Measurements from ENCODE around the gene AIFM1. TPM values are rescaled to one million over a fixed set of nuclear protein-coding genes. Genes with fewer than 3 reads are reported as not detected.

Gene AIFM1
- total and polyA plus RNA-seq, 7 experiments from 2014 or later = 11.6 to 35.8 (median 24.8) TPM

DNA sequence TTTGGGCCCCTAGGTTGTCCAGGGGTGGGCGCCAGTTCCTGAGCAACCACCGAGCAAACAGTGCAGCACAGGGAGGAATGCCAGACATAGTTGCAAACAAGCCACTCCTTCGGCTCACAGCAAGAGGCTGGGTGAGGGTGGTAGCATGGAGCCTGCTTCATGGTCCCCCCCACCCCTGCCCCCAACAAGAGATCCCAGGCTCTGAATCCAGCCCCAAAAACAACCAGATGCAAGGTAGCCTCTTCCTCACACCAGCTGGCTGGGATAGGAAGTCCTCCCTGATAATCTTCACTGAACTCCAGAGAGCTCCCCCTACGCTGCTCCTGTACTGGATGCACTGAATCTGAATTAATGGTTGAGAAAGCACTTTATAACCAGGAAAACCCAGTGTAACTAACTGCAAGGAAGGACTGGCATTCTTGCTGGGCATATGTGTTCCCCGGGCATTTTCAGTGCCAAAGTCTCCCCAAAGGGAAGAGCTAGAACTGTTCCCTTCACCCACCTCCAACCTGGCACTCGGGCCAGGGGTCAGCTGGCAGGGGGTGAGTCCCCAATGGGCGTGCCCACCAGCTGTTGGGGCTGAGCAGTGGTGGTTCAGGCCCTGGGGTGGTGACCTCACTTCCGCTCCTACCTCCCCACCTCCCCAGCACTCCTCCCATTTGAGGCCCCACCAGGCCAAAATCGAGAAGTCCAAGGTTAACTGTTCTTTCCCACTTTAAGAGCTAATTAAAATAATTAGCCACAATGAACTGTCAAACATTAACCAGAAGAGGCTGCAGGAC, 56.8 kb downstream of the AIFM1 start:
- Histone ChIP-seq H3K36me3 (ENCODE audit: control insufficient read depth in 2 of 3, insufficient read depth in 3 of 3, low read length in 3 of 3) (no peaks in the 10 kb centered on the region), H3K9me3 (ENCODE audit: control insufficient read depth in 2 of 3, low read length in 3 of 3) (no peaks in the 10 kb centered on the region), H3K27ac (ENCODE audit: low read depth, low read length) (peak overlapping the region; percentile 77), H3K27me3 (ENCODE audit: control insufficient read depth in 2 of 2, insufficient read depth in 2 of 2, low read length in 2 of 2) (no peaks in the 10 kb centered on the region), H3K4me1 (ENCODE audit: control insufficient read depth in 2 of 2, insufficient read depth in 2 of 2, low read length in 2 of 2) (peaks cover 5 to 6% of the 10 kb centered on the region in 2 donors), H3K4me3 (ENCODE audit: low read length) (peak overlapping the region; percentile 57)
- Mint-ChIP-seq H3K9me3 (peaks cover 0 to 3% (median 0%) of the 10 kb centered on the region in 11 donors), H3K27me3 (no peaks in the 10 kb centered on the region), H3K27ac (peak overlapping the region; percentile 21 to 89 (median 78)), H3K4me1 (peaks cover 14 to 50% (median 35%) of the 10 kb centered on the region in 7 donors), H3K4me3 (peak overlapping the region; percentile 79 to 96 (median 90)), H3K36me3 (peaks cover 0 to 7% (median 0%) of the 10 kb centered on the region in 5 donors)
- ChIA-PET POLR2A (interaction anchor here (0.6 to 4.0 kb wide), 13 partner anchors 9 to 177 kb away, joined by 3 to 17 read pairs (median 4); no protein-coding TSS in a partner anchor), CTCF (interaction anchor here (0.7 to 1.8 kb wide), 5 partner anchors 10 to 63 kb away, joined by 3 to 5 read pairs (median 3); partner anchors contain the start of gene RAB33A)
- peak in 2 of 9 donors; percentile 24 to 45 for DNase-seq
- intact Hi-C loops (cut with micrococcal nuclease) = loop anchor here (1.0 kb wide), 2 partner anchors 11 to 17 kb away; no protein-coding TSS in a partner anchor
- peak; percentile 68 for ATAC-seq

GRCh38 chrX:130106071-130106470, 59.6 kb downstream of the AIFM1 start:
- Mint-ChIP-seq H3K36me3 (peaks cover 0 to 9% (median 0%) of the 10 kb centered on the region in 5 donors), H3K27me3 (no peaks in the 10 kb centered on the region), H3K4me1 (peaks cover 26 to 69% (median 52%) of the 10 kb centered on the region in 7 donors), H3K27ac (peak overlapping the region in 5 of 9 donors; percentile 1 to 57 (median 46)), H3K9me3 (peaks cover 0 to 3% (median 0%) of the 10 kb centered on the region in 11 donors), H3K4me3 (peak overlapping the region in 6 of 10 donors; percentile 21 to 61 (median 38))
- no peak for ATAC-seq
- H3K4me1 ChIP-seq (ENCODE audit: control insufficient read depth in 2 of 2, insufficient read depth in 2 of 2, low read length in 2 of 2) = peaks cover 5 to 11% of the 10 kb centered on the region in 2 donors
- H3K27me3 ChIP-seq (ENCODE audit: control insufficient read depth in 2 of 2, insufficient read depth in 2 of 2, low read length in 2 of 2) = no peaks in the 10 kb centered on the region
- no peak overlapping the region for H3K4me3 ChIP-seq (ENCODE audit: low read length)
- CTCF ChIA-PET = interaction anchor here (1.4 kb wide), 1 partner anchor 25 kb away, joined by 4 read pairs; no protein-coding TSS in a partner anchor
- H3K9me3 ChIP-seq (ENCODE audit: control insufficient read depth in 2 of 3, low read length in 3 of 3) = no peaks in the 10 kb centered on the region
- DNase-seq = no peak
- H3K36me3 ChIP-seq (ENCODE audit: control insufficient read depth in 2 of 3, insufficient read depth in 3 of 3, low read length in 3 of 3) = no peaks in the 10 kb centered on the region
- intact Hi-C loops (cut with micrococcal nuclease) = no loop called here
- no peak overlapping the region for H3K27ac ChIP-seq (ENCODE audit: low read depth, low read length)
- POLR2A ChIA-PET = interaction anchor here (0.9 to 4.0 kb wide), 3 partner anchors 8 to 28 kb away, joined by 3 to 17 read pairs (median 4); no protein-coding TSS in a partner anchor

GRCh38 chrX:130105244-130105643, 60.4 kb downstream of the AIFM1 start:
- Mint-ChIP-seq H3K27ac (peak overlapping the region in 5 of 9 donors; percentile 2 to 69 (median 46)), H3K27me3 (no peaks in the 10 kb centered on the region), H3K4me3 (peak overlapping the region in 1 of 10 donors; percentile 70), H3K4me1 (peaks cover 31 to 77% (median 60%) of the 10 kb centered on the region in 7 donors), H3K9me3 (peaks cover 0 to 3% (median 0%) of the 10 kb centered on the region in 11 donors), H3K36me3 (peaks cover 0 to 14% (median 0%) of the 10 kb centered on the region in 5 donors)
- CTCF ChIA-PET = interaction anchor here (0.9 to 1.4 kb wide), 2 partner anchors 12 to 24 kb away, joined by 4 to 5 read pairs; no protein-coding TSS in a partner anchor
- no peak for DNase-seq
- Histone ChIP-seq H3K27ac (ENCODE audit: low read depth, low read length) (no peak overlapping the region), H3K4me1 (ENCODE audit: control insufficient read depth in 2 of 2, insufficient read depth in 2 of 2, low read length in 2 of 2) (peaks cover 7 to 18% of the 10 kb centered on the region in 2 donors), H3K27me3 (ENCODE audit: control insufficient read depth in 2 of 2, insufficient read depth in 2 of 2, low read length in 2 of 2) (no peaks in the 10 kb centered on the region), H3K4me3 (ENCODE audit: low read length) (no peak overlapping the region), H3K9me3 (ENCODE audit: control insufficient read depth in 2 of 3, low read length in 3 of 3) (no peaks in the 10 kb centered on the region), H3K36me3 (ENCODE audit: control insufficient read depth in 2 of 3, insufficient read depth in 3 of 3, low read length in 3 of 3) (no peaks in the 10 kb centered on the region)
- POLR2A ChIA-PET = interaction anchor here (0.7 to 4.0 kb wide), 4 partner anchors 10 to 52 kb away, joined by 3 to 17 read pairs (median 4); no protein-coding TSS in a partner anchor
- ATAC-seq = no peak
- intact Hi-C loops (cut with micrococcal nuclease) = no loop called here

- CTCF ChIA-PET = no interaction called here
- intact Hi-C loops (cut with micrococcal nuclease) = no loop called here
- H3K36me3 ChIP-seq (ENCODE audit: control insufficient read depth in 2 of 3, insufficient read depth in 3 of 3, low read length in 3 of 3) = no peaks in the 10 kb centered on the region
- Mint-ChIP-seq H3K4me1 (peaks cover 31 to 87% (median 70%) of the 10 kb centered on the region in 7 donors), H3K4me3 (peak overlapping the region in 2 of 10 donors; percentile 2 to 57), H3K27ac (peak overlapping the region in 3 of 9 donors; percentile 38 to 78 (median 72)), H3K36me3 (peaks cover 0 to 12% (median 0%) of the 10 kb centered on the region in 5 donors), H3K9me3 (peaks cover 0 to 3% (median 0%) of the 10 kb centered on the region in 11 donors), H3K27me3 (no peaks in the 10 kb centered on the region)
- H3K4me1 ChIP-seq (ENCODE audit: control insufficient read depth in 2 of 2, insufficient read depth in 2 of 2, low read length in 2 of 2) = peaks cover 17 to 31% of the 10 kb centered on the region in 2 donors
- no peak overlapping the region for H3K27ac ChIP-seq (ENCODE audit: low read depth, low read length)
- H3K9me3 ChIP-seq (ENCODE audit: control insufficient read depth in 2 of 3, low read length in 3 of 3) = no peaks in the 10 kb centered on the region
- POLR2A ChIA-PET = no interaction called here
- no peak for ATAC-seq
- no peak for DNase-seq
- no peaks in the 10 kb centered on the region for H3K27me3 ChIP-seq (ENCODE audit: control insufficient read depth in 2 of 2, insufficient read depth in 2 of 2, low read length in 2 of 2)
- no peak overlapping the region for H3K4me3 ChIP-seq (ENCODE audit: low read length)
Observed at GRCh38 chrX:130103605-130104004, 62.0 kb downstream of the AIFM1 start.

- Mint-ChIP-seq H3K27me3 (no peaks in the 10 kb centered on the region), H3K9me3 (no peaks in the 10 kb centered on the region), H3K4me1 (peaks cover 27 to 86% (median 70%) of the 10 kb centered on the region in 7 donors), H3K36me3 (peaks cover 0 to 12% (median 0%) of the 10 kb centered on the region in 5 donors), H3K4me3 (peak overlapping the region in 3 of 10 donors; percentile 9 to 14 (median 11)), H3K27ac (peak overlapping the region in 7 of 9 donors; percentile 23 to 94 (median 79))
- H3K27ac ChIP-seq (ENCODE audit: low read depth, low read length) = no peak overlapping the region
- peaks cover 28 to 46% of the 10 kb centered on the region in 2 donors for H3K4me1 ChIP-seq (ENCODE audit: control insufficient read depth in 2 of 2, insufficient read depth in 2 of 2, low read length in 2 of 2)
- DNase-seq (no peak), ATAC-seq (no peak)
- no peak overlapping the region for H3K4me3 ChIP-seq (ENCODE audit: low read length)
- H3K36me3 ChIP-seq (ENCODE audit: control insufficient read depth in 2 of 3, insufficient read depth in 3 of 3, low read length in 3 of 3) = no peaks in the 10 kb centered on the region
- intact Hi-C loops (cut with micrococcal nuclease) = no loop called here
- no peaks in the 10 kb centered on the region for H3K27me3 ChIP-seq (ENCODE audit: control insufficient read depth in 2 of 2, insufficient read depth in 2 of 2, low read length in 2 of 2)
- no peaks in the 10 kb centered on the region for H3K9me3 ChIP-seq (ENCODE audit: control insufficient read depth in 2 of 3, low read length in 3 of 3)
- ChIA-PET POLR2A (interaction anchor here (1.0 to 6.4 kb wide), 3 partner anchors 9 to 20 kb away, joined by 4 to 44 read pairs (median 7); no protein-coding TSS in a partner anchor), CTCF (interaction anchor here (1.5 to 1.9 kb wide), 2 partner anchors 9 to 20 kb away, joined by 4 read pairs; no protein-coding TSS in a partner anchor)
Observed at GRCh38 chrX:130100180-130100579, 65.5 kb downstream of the AIFM1 start.

DNA sequence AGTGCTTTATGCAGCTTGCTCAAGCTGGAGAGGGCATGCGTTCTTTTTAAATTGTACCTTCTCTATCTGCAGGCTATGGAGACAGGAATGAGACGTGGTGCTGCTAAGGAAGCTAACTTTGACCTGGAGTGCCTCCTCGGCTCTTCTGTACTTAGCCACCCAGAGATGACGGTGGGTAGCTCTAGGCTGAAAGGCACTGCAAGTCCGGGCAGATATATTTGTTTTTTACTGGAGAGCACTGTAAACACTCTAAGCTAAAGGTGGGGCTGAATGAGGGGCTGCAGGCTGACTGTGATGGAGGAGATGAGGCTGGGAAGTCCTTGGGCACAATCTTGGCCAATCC, 67.5 kb downstream of the AIFM1 start:
- no peaks in the 10 kb centered on the region for H3K9me3 ChIP-seq (ENCODE audit: control insufficient read depth in 2 of 3, low read length in 3 of 3)
- ATAC-seq (no peak), DNase-seq (no peak)
- H3K4me3 ChIP-seq (ENCODE audit: low read length) = peak overlapping the region; percentile 4
- H3K4me1 ChIP-seq (ENCODE audit: control insufficient read depth in 2 of 2, insufficient read depth in 2 of 2, low read length in 2 of 2) = peaks cover 38 to 54% of the 10 kb centered on the region in 2 donors
- peak overlapping the region; percentile 60 to 82 (median 66) for H3K4me3 Mint-ChIP-seq
- peak overlapping the region; percentile 29 to 94 (median 89) for H3K27ac Mint-ChIP-seq
- H3K27me3 ChIP-seq (ENCODE audit: control insufficient read depth in 2 of 2, insufficient read depth in 2 of 2, low read length in 2 of 2) = no peaks in the 10 kb centered on the region
- no peaks in the 10 kb centered on the region for H3K9me3 Mint-ChIP-seq
- peaks cover 19 to 86% (median 62%) of the 10 kb centered on the region in 7 donors for H3K4me1 Mint-ChIP-seq
- ChIA-PET POLR2A (interaction anchor here (0.7 to 6.4 kb wide), 5 partner anchors 8 to 16 kb away, joined by 3 to 44 read pairs (median 4); partner anchors contain the start of gene ELF4), CTCF (interaction anchor here (0.6 to 1.9 kb wide), 5 partner anchors 11 to 565 kb away, joined by 3 to 10 read pairs (median 4); no protein-coding TSS in a partner anchor)
- H3K27me3 Mint-ChIP-seq = no peaks in the 10 kb centered on the region
- H3K27ac ChIP-seq (ENCODE audit: low read depth, low read length) = peak overlapping the region; percentile 62
- intact Hi-C loops (cut with micrococcal nuclease) = loop anchor here in 1 of 2 donors (1.0 to 2.0 kb wide), 2 partner anchors 11 to 15 kb away; no protein-coding TSS in a partner anchor
- no peaks in the 10 kb centered on the region for H3K36me3 ChIP-seq (ENCODE audit: control insufficient read depth in 2 of 3, insufficient read depth in 3 of 3, low read length in 3 of 3)
- H3K36me3 Mint-ChIP-seq = peaks cover 0 to 9% (median 0%) of the 10 kb centered on the region in 5 donors

Measured in naive thymus-derived CD4-positive, alpha-beta T cell (primary cell).